ENCODE data around the gene IRF3. TPM values are rescaled to one million over a fixed set of nuclear protein-coding genes. Genes with fewer than 3 reads are reported as not detected.

IRF3 gene
- total and polyA plus RNA-seq, 2 donors (not counting 1 experiment from before 2014, with no cell fraction given) = 233 to 262 TPM

- H3K4me2 ChIP-seq (replicated peaks; ENCODE audit: low read depth, low read length, poor library complexity, severe bottlenecking) = no peak overlapping the region
- Mint-ChIP-seq H3K9me3 (ENCODE audit: insufficient read depth) (no peaks in the 10 kb centered on the region), H3K4me3 (no peak overlapping the region), H3K4me1 (no peaks in the 10 kb centered on the region), H3K27ac (no peak overlapping the region), H3K27me3 (peaks cover 4% of the 10 kb centered on the region)
- H3K79me2 ChIP-seq (ENCODE audit: control insufficient read depth, insufficient read depth, low read length) = no peaks in the 10 kb centered on the region
- H3K9ac ChIP-seq (ENCODE audit: low read length) = no peak overlapping the region
- no peak overlapping the region for H3K27ac ChIP-seq (ENCODE audit: low read length in 2 of 2)
- WGBS (ENCODE audit: insufficient coverage) = 97% methylated on average over 15 of the region's 20 CpGs
- intact Hi-C loops (cut with micrococcal nuclease) = no loop called here
- no peaks in the 10 kb centered on the region for H3K9me3 ChIP-seq (ENCODE audit: control extremely low read depth in 1 of 3, control insufficient read depth in 2 of 3, insufficient read depth in 1 of 3, low read length in 2 of 3)
- H2AFZ ChIP-seq (ENCODE audit: insufficient read depth, low read depth, low read length, poor library complexity, severe bottlenecking) = no peak overlapping the region
- no peak for DNase-seq
- H3K4me1 ChIP-seq (ENCODE audit: control insufficient read depth in 2 of 2, insufficient read depth in 2 of 2, low read length in 2 of 2) = no peaks in the 10 kb centered on the region
- H3K4me3 ChIP-seq (ENCODE audit: control extremely low read depth in 1 of 5, extremely low read depth in 1 of 5, insufficient read depth in 1 of 5, low read depth in 2 of 5, low read length in 4 of 5) = no peak overlapping the region
- no peak for TF ChIP-seq EZH2 (IDR thresholded peaks at IDR 0.05; ENCODE audit: borderline replicate concordance, insufficient read depth, low read depth, low read length, poor library complexity, severe bottlenecking)
- TF ChIP-seq, protein P1, sequence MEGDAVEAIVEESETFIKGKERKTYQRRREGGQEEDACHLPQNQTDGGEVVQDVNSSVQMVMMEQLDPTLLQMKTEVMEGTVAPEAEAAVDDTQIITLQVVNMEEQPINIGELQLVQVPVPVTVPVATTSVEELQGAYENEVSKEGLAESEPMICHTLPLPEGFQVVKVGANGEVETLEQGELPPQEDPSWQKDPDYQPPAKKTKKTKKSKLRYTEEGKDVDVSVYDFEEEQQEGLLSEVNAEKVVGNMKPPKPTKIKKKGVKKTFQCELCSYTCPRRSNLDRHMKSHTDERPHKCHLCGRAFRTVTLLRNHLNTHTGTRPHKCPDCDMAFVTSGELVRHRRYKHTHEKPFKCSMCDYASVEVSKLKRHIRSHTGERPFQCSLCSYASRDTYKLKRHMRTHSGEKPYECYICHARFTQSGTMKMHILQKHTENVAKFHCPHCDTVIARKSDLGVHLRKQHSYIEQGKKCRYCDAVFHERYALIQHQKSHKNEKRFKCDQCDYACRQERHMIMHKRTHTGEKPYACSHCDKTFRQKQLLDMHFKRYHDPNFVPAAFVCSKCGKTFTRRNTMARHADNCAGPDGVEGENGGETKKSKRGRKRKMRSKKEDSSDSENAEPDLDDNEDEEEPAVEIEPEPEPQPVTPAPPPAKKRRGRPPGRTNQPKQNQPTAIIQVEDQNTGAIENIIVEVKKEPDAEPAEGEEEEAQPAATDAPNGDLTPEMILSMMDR (IDR thresholded peaks at IDR 0.05) = no peak
- no peaks in the 10 kb centered on the region for H3K36me3 ChIP-seq (replicated peaks in 1 of 2; ENCODE audit: control extremely low read depth in 1 of 2, control insufficient read depth in 1 of 2, extremely low read depth in 1 of 2, insufficient read depth in 2 of 2, low read length in 1 of 2)
- CTCF ChIA-PET = no interaction called here
- no peaks in the 10 kb centered on the region for H3K27me3 ChIP-seq (replicated peaks in 1 of 4; ENCODE audit: control extremely low read depth in 1 of 4, control insufficient read depth in 3 of 4, insufficient read depth in 4 of 4, low read length in 3 of 4)
- no peaks in the 10 kb centered on the region for H4K20me1 ChIP-seq (ENCODE audit: control insufficient read depth, insufficient read depth, low read length, poor library complexity, severe bottlenecking)
- POLR2A ChIA-PET = no interaction called here
- ATAC-seq (ENCODE audit: low read depth) = no peak
These were observed 44.8 kb upstream of the IRF3 start for GRCh38 chr19:49710372-49710951.

GRCh38 chr19:49705919-49706318 is 40.3 kb upstream of the IRF3 start:
- no peaks in the 10 kb centered on the region for H3K4me1 Mint-ChIP-seq
- 97% methylated on average over 16 of the region's 16 CpGs for WGBS (ENCODE audit: insufficient coverage)
- Histone ChIP-seq H4K20me1 (ENCODE audit: control insufficient read depth, insufficient read depth, low read length, poor library complexity, severe bottlenecking) (no peaks in the 10 kb centered on the region), H3K4me1 (ENCODE audit: control insufficient read depth in 2 of 2, insufficient read depth in 2 of 2, low read length in 2 of 2) (no peaks in the 10 kb centered on the region), H3K36me3 (replicated peaks in 1 of 2; ENCODE audit: control extremely low read depth in 1 of 2, control insufficient read depth in 1 of 2, extremely low read depth in 1 of 2, insufficient read depth in 2 of 2, low read length in 1 of 2) (no peaks in the 10 kb centered on the region), H3K27ac (ENCODE audit: low read length in 2 of 2) (no peak overlapping the region), H3K79me2 (ENCODE audit: control insufficient read depth, insufficient read depth, low read length) (no peaks in the 10 kb centered on the region), H3K4me3 (ENCODE audit: control extremely low read depth in 1 of 5, extremely low read depth in 1 of 5, insufficient read depth in 1 of 5, low read depth in 2 of 5, low read length in 4 of 5) (no peak overlapping the region), H2AFZ (ENCODE audit: insufficient read depth, low read depth, low read length, poor library complexity, severe bottlenecking) (no peak overlapping the region), H3K27me3 (replicated peaks in 1 of 4; ENCODE audit: control extremely low read depth in 1 of 4, control insufficient read depth in 3 of 4, insufficient read depth in 4 of 4, low read length in 3 of 4) (peaks cover 0 to 7% (median 0%) of the 10 kb centered on the region in 4 experiments), H3K4me2 (replicated peaks; ENCODE audit: low read depth, low read length, poor library complexity, severe bottlenecking) (no peak overlapping the region), H3K9ac (ENCODE audit: low read length) (no peak overlapping the region), H3K9me3 (ENCODE audit: control extremely low read depth in 1 of 3, control insufficient read depth in 2 of 3, insufficient read depth in 1 of 3, low read length in 2 of 3) (no peaks in the 10 kb centered on the region)
- ATAC-seq (ENCODE audit: low read depth) (no peak), DNase-seq (no peak)
- H3K27me3 Mint-ChIP-seq = peaks cover 4% of the 10 kb centered on the region
- ChIA-PET POLR2A (no interaction called here), CTCF (no interaction called here)
- intact Hi-C loops (cut with micrococcal nuclease) = no loop called here
- no peak overlapping the region for H3K4me3 Mint-ChIP-seq
- TF ChIP-seq, protein P1 (IDR thresholded peaks at IDR 0.05) = no peak
- TF ChIP-seq EZH2 (IDR thresholded peaks at IDR 0.05; ENCODE audit: borderline replicate concordance, insufficient read depth, low read depth, low read length, poor library complexity, severe bottlenecking) = no peak
- H3K27ac Mint-ChIP-seq = no peak overlapping the region
- no peaks in the 10 kb centered on the region for H3K9me3 Mint-ChIP-seq (ENCODE audit: insufficient read depth)
